ENCODE measurements around the gene GPR55. TPM values are rescaled to one million over a fixed set of nuclear protein-coding genes. Genes with fewer than 3 reads are reported as not detected.

GPR55 gene
- total RNA-seq, 2 donors from 2014 or later: not detected

DNA sequence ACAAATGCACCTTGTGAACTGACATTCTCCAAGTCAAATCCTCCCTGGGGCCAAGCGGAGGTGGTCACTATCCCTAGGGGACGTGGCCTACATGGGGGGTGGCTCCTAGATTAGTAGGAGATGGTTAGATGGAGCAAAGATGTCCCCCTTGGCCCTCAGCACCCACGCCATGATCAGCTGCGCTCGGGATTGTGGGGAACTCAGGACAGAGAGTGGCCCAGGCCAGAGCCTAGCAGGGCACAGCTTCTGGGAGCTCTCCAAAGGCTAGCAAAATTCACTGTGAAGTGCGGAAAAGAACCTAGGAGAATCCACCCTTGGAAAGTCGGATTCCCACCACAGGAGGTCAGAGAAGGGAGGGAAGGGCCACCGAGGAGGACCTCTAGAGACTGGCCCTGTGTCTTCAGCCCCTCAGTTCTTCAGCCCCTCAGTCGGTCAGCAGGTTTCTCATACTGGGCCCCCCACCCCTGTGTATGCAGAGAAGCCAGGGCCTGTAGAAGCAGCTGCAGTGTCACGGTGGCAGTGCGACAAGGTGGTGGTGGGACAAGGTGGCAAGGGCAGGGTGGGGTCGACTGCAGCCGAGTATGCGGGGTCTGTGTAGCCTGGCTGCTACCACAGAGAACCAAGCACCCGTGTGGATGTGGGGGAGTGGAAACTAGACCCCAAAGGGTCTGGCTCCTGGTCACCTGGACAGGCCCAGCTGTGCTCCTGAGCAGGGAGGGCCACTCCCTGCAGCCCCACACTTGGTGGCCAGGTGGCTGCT is 18.4 kb downstream of the GPR55 start:
- Histone ChIP-seq H3K27ac (no peak overlapping the region), H3K4me3 (no peak overlapping the region), H3K36me3 (replicated peaks in 1 of 2; ENCODE audit: insufficient read depth in 1 of 2, low read depth in 2 of 2) (no peaks in the 10 kb centered on the region), H3K9me3 (no peaks in the 10 kb centered on the region), H3K27me3 (no peaks in the 10 kb centered on the region), H3K4me1 (no peaks in the 10 kb centered on the region)
- 80 to 81% methylated on average over 15 of the region's 15 CpGs for WGBS, 2 donors
- intact Hi-C loops (cut with DNase I): no loop called here
- TF ChIP-seq, protein P1, sequence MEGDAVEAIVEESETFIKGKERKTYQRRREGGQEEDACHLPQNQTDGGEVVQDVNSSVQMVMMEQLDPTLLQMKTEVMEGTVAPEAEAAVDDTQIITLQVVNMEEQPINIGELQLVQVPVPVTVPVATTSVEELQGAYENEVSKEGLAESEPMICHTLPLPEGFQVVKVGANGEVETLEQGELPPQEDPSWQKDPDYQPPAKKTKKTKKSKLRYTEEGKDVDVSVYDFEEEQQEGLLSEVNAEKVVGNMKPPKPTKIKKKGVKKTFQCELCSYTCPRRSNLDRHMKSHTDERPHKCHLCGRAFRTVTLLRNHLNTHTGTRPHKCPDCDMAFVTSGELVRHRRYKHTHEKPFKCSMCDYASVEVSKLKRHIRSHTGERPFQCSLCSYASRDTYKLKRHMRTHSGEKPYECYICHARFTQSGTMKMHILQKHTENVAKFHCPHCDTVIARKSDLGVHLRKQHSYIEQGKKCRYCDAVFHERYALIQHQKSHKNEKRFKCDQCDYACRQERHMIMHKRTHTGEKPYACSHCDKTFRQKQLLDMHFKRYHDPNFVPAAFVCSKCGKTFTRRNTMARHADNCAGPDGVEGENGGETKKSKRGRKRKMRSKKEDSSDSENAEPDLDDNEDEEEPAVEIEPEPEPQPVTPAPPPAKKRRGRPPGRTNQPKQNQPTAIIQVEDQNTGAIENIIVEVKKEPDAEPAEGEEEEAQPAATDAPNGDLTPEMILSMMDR (IDR thresholded peaks at IDR 0.05): no peak
- no peak for TF ChIP-seq POLR2A (IDR thresholded peaks at IDR 0.05)
- DNase-seq (peak in 1 of 4 donors; percentile 4), ATAC-seq (no peak)

DNA sequence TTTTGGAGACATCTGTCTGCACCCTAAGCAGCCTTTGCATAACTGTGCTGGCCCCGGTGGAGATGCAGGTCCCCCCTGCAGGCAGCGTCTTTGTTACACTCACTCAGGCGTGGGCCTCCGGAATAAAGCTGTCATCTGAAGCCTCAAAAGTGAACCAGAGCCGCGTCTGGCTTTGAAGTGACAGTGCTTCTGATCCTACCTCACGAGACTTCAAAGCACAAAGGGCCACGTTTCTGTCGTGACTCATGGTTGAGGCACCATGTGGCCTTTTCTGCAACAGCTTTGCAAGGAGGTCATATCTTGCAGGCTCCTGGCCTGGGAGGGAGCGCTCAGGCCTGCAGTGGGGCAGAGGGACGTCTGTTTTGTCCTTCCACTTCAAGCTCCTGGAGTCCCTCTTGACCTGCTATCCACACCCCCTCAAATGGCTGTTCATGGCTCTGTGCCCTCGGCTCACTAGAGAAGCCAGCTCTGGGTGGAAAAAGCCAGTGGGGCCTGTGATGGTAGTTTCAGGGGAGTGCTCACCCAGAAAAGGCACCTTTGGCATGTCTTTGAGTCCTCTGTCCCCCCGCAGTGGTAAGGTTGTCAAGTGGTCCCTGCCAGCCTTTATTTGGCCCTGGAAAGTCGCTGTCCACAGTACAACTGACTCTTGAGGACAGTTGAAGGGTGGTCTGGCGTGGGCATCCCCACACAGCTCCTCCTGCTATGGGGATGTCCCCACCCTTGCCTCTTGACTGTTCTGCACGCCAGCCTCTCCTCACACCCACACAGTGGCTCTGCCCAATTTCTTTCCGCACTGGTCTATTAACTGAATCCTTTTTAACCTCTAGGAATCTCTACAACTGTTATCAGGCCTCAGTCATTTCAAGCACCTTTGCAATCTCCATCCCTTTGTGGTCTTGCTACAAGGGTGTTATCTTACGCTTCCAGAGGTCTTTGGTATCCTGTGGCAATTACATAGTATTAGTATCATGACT is 19.3 kb downstream of the GPR55 start:
- no peaks in the 10 kb centered on the region for H3K27me3 ChIP-seq
- no peaks in the 10 kb centered on the region for H3K4me1 ChIP-seq
- no peaks in the 10 kb centered on the region for H3K36me3 ChIP-seq (replicated peaks in 1 of 2; ENCODE audit: insufficient read depth in 1 of 2, low read depth in 2 of 2)
- WGBS, 2 donors: 61 to 65% methylated on average over 15 to 18 of the region's 18 CpGs
- intact Hi-C loops (cut with DNase I): no loop called here
- DNase-seq (peak in 1 of 4 donors; percentile 5), ATAC-seq (no peak)
- H3K27ac ChIP-seq: no peak overlapping the region
- no peaks in the 10 kb centered on the region for H3K9me3 ChIP-seq
- no peak overlapping the region for H3K4me3 ChIP-seq
- TF ChIP-seq POLR2A (IDR thresholded peaks at IDR 0.05): no peak
- TF ChIP-seq, protein P1 (IDR thresholded peaks at IDR 0.05): no peak

DNA sequence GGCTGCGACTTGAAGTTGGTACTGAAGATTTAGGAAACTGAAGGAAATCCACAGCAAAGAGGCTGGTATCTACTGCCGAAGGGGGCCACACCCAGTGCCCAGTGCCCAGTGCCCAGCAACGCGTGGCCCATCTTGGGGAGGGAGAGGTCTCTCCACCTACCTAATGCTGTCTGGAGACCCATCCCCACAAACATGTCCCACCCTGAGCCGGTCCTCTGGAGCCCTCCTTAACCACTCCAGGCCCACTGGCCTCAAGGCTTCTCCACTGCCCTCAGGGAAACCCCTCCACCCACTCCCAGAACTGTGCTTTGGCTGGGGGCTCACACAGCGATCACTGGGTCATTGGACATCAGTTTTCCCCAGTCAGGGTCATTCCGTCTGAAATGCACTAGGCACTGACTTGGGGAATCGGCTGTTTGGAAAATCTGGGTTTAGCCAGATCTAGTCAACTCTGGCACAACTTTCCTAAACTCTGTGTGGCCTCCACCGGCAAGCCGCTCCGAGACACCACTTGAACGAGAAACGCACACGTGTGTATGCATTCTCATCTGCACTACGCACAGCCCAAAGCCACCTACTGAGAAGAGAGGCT is 20.1 kb downstream of the GPR55 start:
- Histone ChIP-seq H3K27me3 (no peaks in the 10 kb centered on the region), H3K9me3 (no peaks in the 10 kb centered on the region), H3K36me3 (replicated peaks in 1 of 2; ENCODE audit: insufficient read depth in 1 of 2, low read depth in 2 of 2) (no peaks in the 10 kb centered on the region), H3K27ac (no peak overlapping the region), H3K4me3 (no peak overlapping the region), H3K4me1 (no peaks in the 10 kb centered on the region)
- intact Hi-C loops (cut with DNase I): no loop called here
- ATAC-seq (no peak), DNase-seq (peak in 1 of 4 donors; percentile 2)
- 71 to 84% methylated on average over 5 to 15 of the region's 15 CpGs for WGBS, 2 donors
- TF ChIP-seq, protein P1 (IDR thresholded peaks at IDR 0.05): no peak
- no peak for TF ChIP-seq POLR2A (IDR thresholded peaks at IDR 0.05)

DNA sequence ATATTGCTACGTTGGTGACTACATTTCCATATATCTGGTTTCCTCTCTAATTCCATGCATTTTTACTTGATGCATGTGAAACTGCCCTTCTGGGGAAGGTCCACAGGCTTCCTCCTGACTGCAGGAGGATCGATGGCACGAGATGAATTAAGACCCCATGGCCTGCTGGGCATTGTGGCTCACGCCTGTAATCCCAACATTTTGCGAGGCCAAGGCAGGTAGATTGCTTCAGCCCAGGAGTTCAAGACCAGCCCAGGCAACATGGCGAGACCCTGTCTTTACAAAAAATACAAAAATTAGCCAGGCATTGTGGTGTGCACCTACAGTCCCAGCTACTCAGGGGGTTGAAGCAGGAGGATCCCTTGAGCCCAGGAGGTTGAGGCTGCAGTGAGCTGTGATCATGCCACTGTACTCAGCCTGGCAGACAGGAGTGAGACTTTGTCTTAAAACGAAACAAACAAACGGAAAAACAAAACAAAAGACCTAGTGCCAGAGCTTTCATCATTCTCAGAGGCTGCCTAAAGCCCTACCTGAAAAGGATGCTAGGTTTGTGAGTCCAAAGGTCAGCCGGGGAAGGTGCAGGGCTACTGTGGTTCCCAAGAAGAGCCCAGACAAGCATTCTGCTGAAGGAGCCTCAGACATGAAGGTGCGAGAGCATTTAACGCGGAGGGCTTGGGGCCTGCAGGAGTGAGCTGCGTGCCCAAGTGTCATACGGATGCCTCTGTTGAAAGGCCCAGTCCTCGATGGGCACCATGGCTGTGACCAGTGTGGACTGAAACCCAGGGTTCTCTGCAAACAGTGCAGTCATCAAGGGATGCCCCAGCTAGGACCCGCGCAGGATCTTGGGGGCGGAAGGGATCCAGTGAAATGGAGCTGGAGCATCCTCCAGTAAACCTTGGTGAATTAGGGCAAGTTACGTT is 21.6 kb downstream of the GPR55 start:
- no peaks in the 10 kb centered on the region for H3K9me3 ChIP-seq
- H3K27ac ChIP-seq: no peak overlapping the region
- no peaks in the 10 kb centered on the region for H3K36me3 ChIP-seq (replicated peaks in 1 of 2; ENCODE audit: insufficient read depth in 1 of 2, low read depth in 2 of 2)
- 72 to 73% methylated on average over 18 to 19 of the region's 19 CpGs for whole genome bisulfite sequencing, 2 donors
- DNase-seq: peak in 1 of 4 donors; percentile 4
- ATAC-seq: no peak
- H3K27me3 ChIP-seq: no peaks in the 10 kb centered on the region
- no peaks in the 10 kb centered on the region for H3K4me1 ChIP-seq
- intact Hi-C loops (cut with DNase I): no loop called here
- TF ChIP-seq, protein P1 (IDR thresholded peaks at IDR 0.05): no peak
- no peak for TF ChIP-seq POLR2A (IDR thresholded peaks at IDR 0.05)
- H3K4me3 ChIP-seq: no peak overlapping the region
